B cell (primary cell): ENCODE data around the gene SPINK2. TPM values are rescaled to one million over a fixed set of nuclear protein-coding genes. Genes with fewer than 3 reads are reported as not detected.
A peak's percentile ranks its signal among the peaks of the same experiment; 100 is the strongest.

Experiments
- ATAC-seq: fragments of 200-7000 bp; cut with Tn5 transposase; one replicate; pipeline ENCODE4 v1.10.0; 2021; ENCODE audit warnings: low read depth, mild to moderate bottlenecking, moderate number of reproducible peaks, moderate library complexity
- CTCF ChIA-PET: fragments of 350-600 bp; sonication (Branson Sonifier 250); formaldehyde crosslinking; loops from one replicate; lab custom pipeline; 2021; ENCODE audit warnings: antibody characterized with exemption, inconsistent platforms; lab: Charles Lee
- POLR2A ChIA-PET: fragments of 350-600 bp; sonication (Branson Sonifier 250); formaldehyde crosslinking; loops from one replicate; lab custom pipeline; 2021; ENCODE audit warnings: antibody characterized with exemption; lab: Charles Lee
- DNase-seq: peaks from one replicate; pipeline ENCODE4 v3.0.0; 2013
- H2AFZ ChIP-seq: 2 replicates; pipeline ENCODE4 v1.6.1; 2012; ENCODE audit warnings: mild to moderate bottlenecking, low read depth, low read length; ENCODE audit not compliant: insufficient read depth, poor library complexity, severe bottlenecking
- H3K27ac ChIP-seq, 2 donors: 1 replicate in 1 of 2; 2 replicates in 1 of 2; pipeline ENCODE4 v1.5.1; 2012 to 2013; ENCODE audit warnings: low read length in 2 of 2, mild to moderate bottlenecking in 2 of 2, moderate library complexity in 1 of 2
- H3K27me3 ChIP-seq, 4 experiments: fragments of 200-600 bp in 1 of 4; sonication (generic) in 1 of 4; replicated peaks in 1 of 4; 1 replicate in 2 of 4; 2 replicates in 2 of 4; pipeline versions ENCODE4 v1.6.1 to v1.7.0; 2013 to 2016; ENCODE audit warnings: low read length in 3 of 4, mild to moderate bottlenecking in 2 of 4, mixed read lengths in 1 of 4, moderate library complexity in 1 of 4; ENCODE audit not compliant: insufficient read depth in 4 of 4, control insufficient read depth in 3 of 4; ENCODE audit errors: control extremely low read depth in 1 of 4
- H3K36me3 ChIP-seq, 2 experiments: replicated peaks in 1 of 2; 1 replicate in 1 of 2; 2 replicates in 1 of 2; pipeline versions ENCODE4 v1.6.1 to v1.7.1; 2013; ENCODE audit warnings: low read length in 1 of 2; ENCODE audit not compliant: insufficient read depth in 2 of 2, control insufficient read depth in 1 of 2; ENCODE audit errors: control extremely low read depth in 1 of 2, extremely low read depth in 1 of 2
- H3K4me1 ChIP-seq, 2 donors: fragments of 200-600 bp in 1 of 2; sonication (generic) in 1 of 2; 1 replicate in 1 of 2; 2 replicates in 1 of 2; pipeline versions ENCODE4 v1.5.1 to v1.6.1; 2013 to 2017; ENCODE audit warnings: low read length in 2 of 2; ENCODE audit not compliant: control insufficient read depth in 2 of 2, insufficient read depth in 2 of 2
- H3K4me2 ChIP-seq: replicated peaks from 2 replicates; pipeline ENCODE3; 2012; ENCODE audit warnings: mild to moderate bottlenecking, low read depth, low read length; ENCODE audit not compliant: poor library complexity, severe bottlenecking
- H3K4me3 ChIP-seq, 5 experiments: fragments of 200-600 bp in 1 of 5; sonication (generic) in 1 of 5; 1 replicate in 3 of 5; 2 replicates in 2 of 5; pipeline versions ENCODE4 v1.5.1 to v1.7.0; 2011 to 2016; ENCODE audit warnings: low read length in 4 of 5, mild to moderate bottlenecking in 4 of 5, low read depth in 2 of 5, control low read depth in 1 of 5, moderate library complexity in 1 of 5; ENCODE audit not compliant: insufficient read depth in 1 of 5; ENCODE audit errors: control extremely low read depth in 1 of 5, extremely low read depth in 1 of 5
- H3K79me2 ChIP-seq: fragments of 200-600 bp; sonication (generic); one replicate; pipeline ENCODE4 v1.6.0; 2016; ENCODE audit warnings: low read length; ENCODE audit not compliant: control insufficient read depth, insufficient read depth
- H3K9ac ChIP-seq: fragments of 200-600 bp; sonication (generic); 2 replicates; pipeline ENCODE4 v1.6.1; 2017; ENCODE audit warnings: mild to moderate bottlenecking, low read length, moderate library complexity
- H3K9me3 ChIP-seq, 3 donors: one replicate each; pipeline versions ENCODE4 v1.6.1 to v1.7.1; 2013; ENCODE audit warnings: low read length in 2 of 3; ENCODE audit not compliant: control insufficient read depth in 2 of 3, insufficient read depth in 1 of 3; ENCODE audit errors: control extremely low read depth in 1 of 3
- H4K20me1 ChIP-seq: 2 replicates; pipeline ENCODE4 v1.6.0; 2012; ENCODE audit warnings: mild to moderate bottlenecking, low read length; ENCODE audit not compliant: insufficient read depth, control insufficient read depth, poor library complexity, severe bottlenecking
- H3K27ac Mint-ChIP-seq: one replicate; pipeline ENCODE4 v1.8.0; 2021; ENCODE audit warnings: mixed read lengths
- H3K27me3 Mint-ChIP-seq: one replicate; pipeline ENCODE4 v1.8.0; 2021; ENCODE audit warnings: mixed read lengths
- H3K4me1 Mint-ChIP-seq: one replicate; pipeline ENCODE4 v1.8.0; 2021; ENCODE audit warnings: mixed read lengths
- H3K4me3 Mint-ChIP-seq: one replicate; pipeline ENCODE4 v1.8.0; 2021; ENCODE audit warnings: mixed read lengths
- H3K9me3 Mint-ChIP-seq: one replicate; pipeline ENCODE4 v1.8.0; 2022; ENCODE audit warnings: mixed read lengths; ENCODE audit not compliant: insufficient read depth
- CTCF ChIP-seq: fragments of 200-600 bp; IDR thresholded peaks from one replicate; pipeline ENCODE4 v1.8.0; 2022; ENCODE audit warnings: antibody characterized with exemption, mild to moderate bottlenecking
- EZH2 ChIP-seq: IDR thresholded peaks from 2 replicates; pipeline ENCODE4 v1.6.1; 2012; ENCODE audit warnings: borderline replicate concordance, low read depth, mild to moderate bottlenecking, moderate library complexity, low read length; ENCODE audit not compliant: insufficient read depth, poor library complexity, severe bottlenecking
- WGBS: methylation state at CpG from one replicate; pipeline ENCODE4 v1.1.5; 2013; ENCODE audit warnings: missing lambda C conversion rate; ENCODE audit not compliant: insufficient coverage; 5-methylcytosine and 5-hydroxymethylcytosine counted together
- intact Hi-C: fragments of 100-400 bp; cut with micrococcal nuclease; formaldehyde crosslinking; loops from one replicate; pipeline ENCODE4 v1.10.0; 2022
- polyA plus RNA-seq: library from polyadenylated mRNA; depleted of rRNA; stranded (reverse); fragments of >200 nt; gene quantifications from 2 replicates; pipeline ENCODE4 v1.2.3, GENCODE V29; 2012
- total RNA-seq, 2 donors: library from RNA; stranded (reverse); fragments of 120-200 nt in 1 of 2; gene quantifications; 1 replicate in 1 of 2; 2 replicates in 1 of 2; pipeline versions ENCODE4 v1.2.3 to v1.2.4, GENCODE V29; 2013 to 2022

SPINK2 gene
- total and polyA plus RNA-seq, 2 donors (not counting 1 experiment from before 2014, with no cell fraction given): 0.94 to 4.9 TPM

GRCh38 chr4:56799824-56800756, 21.4 kb downstream of the SPINK2 start:
- whole genome bisulfite sequencing: under 1% methylated on average over 15 of the region's 19 CpGs
- CTCF ChIA-PET: interaction anchor here (0.7 to 3.4 kb wide), 30 partner anchors 11 to 416 kb away, joined by 3 to 52 read pairs (median 4); partner anchors contain the start of genes AASDH, NOA1, PAICS and PPAT
- peak overlapping the region; percentile 89 for H3K27ac Mint-ChIP-seq
- Histone ChIP-seq H3K27ac (peak overlapping the region; percentile 47 to 78), H3K27me3 (no peaks in the 10 kb centered on the region), H3K4me2 (peak overlapping the region; percentile 66), H3K4me1 (peaks cover 16 to 23% of the 10 kb centered on the region in 2 donors), H4K20me1 (no peaks in the 10 kb centered on the region), H2AFZ (peak overlapping the region; percentile 93), H3K9me3 (no peaks in the 10 kb centered on the region), H3K4me3 (peak overlapping the region; percentile 53 to 98 (median 91)), H3K36me3 (no peaks in the 10 kb centered on the region), H3K9ac (peak overlapping the region; percentile 84), H3K79me2 (no peaks in the 10 kb centered on the region)
- H3K27me3 Mint-ChIP-seq: no peaks in the 10 kb centered on the region
- ATAC-seq: peak; percentile 97
- H3K4me3 Mint-ChIP-seq: peak overlapping the region; percentile 96
- POLR2A ChIA-PET: interaction anchor here (0.9 kb wide), 1 partner anchor 365 kb away, joined by 3 read pairs; the partner anchor contains the start of gene PPAT
- no peaks in the 10 kb centered on the region for H3K9me3 Mint-ChIP-seq
- TF ChIP-seq CTCF (peak; percentile 87), EZH2 (no peak)
- intact Hi-C loops: loop anchor here (1.0 to 5.0 kb wide), 9 partner anchors 21 to 375 kb away; partner anchors contain the start of genes REST, SPINK2 and SRP72
- H3K4me1 Mint-ChIP-seq: peaks cover 29% of the 10 kb centered on the region
- DNase-seq: peak; percentile 88
